ENCODE data around the gene URB1. TPM values are rescaled to one million over a fixed set of nuclear protein-coding genes. Genes with fewer than 3 reads are reported as not detected.
A peak's percentile ranks its signal among the peaks of the same experiment; 100 is the strongest.

Gene URB1
- total and polyA plus RNA-seq, 2 of the 8 experiments (the other 6 are each of a cell fraction or from before 2014, with no cell fraction given): 8.1 to 28.9 TPM

DNA sequence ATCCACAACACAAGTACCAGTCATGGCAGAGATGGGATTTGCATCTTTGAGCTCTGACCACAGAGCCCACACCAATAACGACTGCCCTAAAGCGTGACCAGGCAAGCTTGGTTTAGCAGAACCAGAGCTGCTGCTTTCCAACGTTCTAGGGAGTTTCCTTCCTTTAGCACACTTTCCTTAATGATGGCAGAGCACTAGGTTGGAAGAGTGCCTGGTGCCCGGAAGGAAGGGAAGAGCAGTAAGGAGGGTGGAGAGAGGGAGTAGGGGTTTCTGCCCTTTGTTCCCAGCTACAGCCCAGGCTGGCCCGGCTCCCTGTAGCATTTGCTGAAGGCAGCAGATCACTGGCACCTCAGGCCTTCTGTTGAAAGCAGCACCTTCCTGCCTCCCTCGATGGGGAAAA lies 13.6 kb upstream of the URB1 start:
- ChIA-PET POLR2A (ENCODE audit: partially characterized antibody) (interaction anchor here (0.9 kb wide), 1 partner anchor 16 kb away, joined by 3 read pairs; no protein-coding TSS in a partner anchor), CTCF (ENCODE audit: partially characterized antibody) (interaction anchor here (0.6 to 12.7 kb wide), 10 partner anchors 9 to 201 kb away, joined by 3 to 112 read pairs (median 4); no protein-coding TSS in a partner anchor)
- H2BK20ac ChIP-seq (ENCODE audit: low read length): no peak overlapping the region
- no peak overlapping the region for H3K23ac ChIP-seq (ENCODE audit: insufficient read length)
- H3K79me1 ChIP-seq (ENCODE audit: low read depth, low read length): no peaks in the 10 kb centered on the region
- H3K36me3 ChIP-seq (ENCODE audit: control insufficient read depth in 2 of 4, insufficient read depth in 4 of 4, low read length in 3 of 4): no peaks in the 10 kb centered on the region
- no peak for FAIRE-seq
- DNase-seq (ENCODE audit: low read depth in 1 of 2, low spot score in 2 of 2): no peak
- H2BK5ac ChIP-seq (ENCODE audit: low read depth, low read length): no peak overlapping the region
- H4K8ac ChIP-seq (ENCODE audit: extremely low read depth, insufficient read depth, low read length): no peak overlapping the region
- 0 out of 2 replicates have a peak overlapping the region, but pooled peaks have one; percentile 72 for H2BK15ac ChIP-seq (ENCODE audit: low read length)
- no peak overlapping the region for H4K5ac ChIP-seq (ENCODE audit: insufficient read length, low read depth, low read length)
- H2AFZ ChIP-seq (ENCODE audit: low read length): 0 out of 2 replicates have a peak overlapping the region, but pooled peaks have one; percentile 12
- H3K56ac ChIP-seq (replicated peaks; ENCODE audit: insufficient read length, low read depth, low read length): no peak overlapping the region
- H3K23me2 ChIP-seq (ENCODE audit: low read depth, low read length): no peaks in the 10 kb centered on the region; the same call in 1 of the 2 replicates
- H3K18ac ChIP-seq (ENCODE audit: extremely low read depth, low read length): no peak overlapping the region
- H3K4me3 ChIP-seq (ENCODE audit: extremely low read depth in 1 of 4, insufficient read depth in 2 of 4, low read depth in 3 of 4, low read length in 4 of 4): no peak overlapping the region
- 0 out of 2 replicates have a peak overlapping the region, but pooled peaks have one; percentile 63 for H2BK12ac ChIP-seq (ENCODE audit: low read depth, low read length)
- no peak overlapping the region for H3K14ac ChIP-seq (ENCODE audit: insufficient read length)
- H2AK5ac ChIP-seq (ENCODE audit: low read depth, low read length): no peak overlapping the region
- H4K91ac ChIP-seq (replicated peaks; ENCODE audit: insufficient read length, low read length): peak overlapping the region; percentile 46
- H3K27ac ChIP-seq (ENCODE audit: low read depth, low read length): no peak overlapping the region
- no peak overlapping the region for H2BK120ac ChIP-seq (replicated peaks; ENCODE audit: low read depth, low read length)
- H3K9ac ChIP-seq (replicated peaks in 1 of 4; ENCODE audit: extremely low read depth in 1 of 4, low read depth in 3 of 4, low read length in 3 of 4): no peak overlapping the region
- H3K79me2 ChIP-seq (ENCODE audit: control insufficient read depth in 1 of 2, insufficient read depth in 2 of 2, low read length in 2 of 2): no peaks in the 10 kb centered on the region
- no peak overlapping the region for H3K4ac ChIP-seq (replicated peaks; ENCODE audit: insufficient read length, low read depth, low read length)
- H3K27me3 ChIP-seq (replicated peaks in 1 of 4; ENCODE audit: control insufficient read depth in 3 of 4, extremely low read depth in 1 of 4, insufficient read depth in 3 of 4, low read length in 3 of 4): peaks cover 0 to 16% (median 12%) of the 10 kb centered on the region in 4 experiments; a peak in 6 of 7 replicates
- H3K4me2 ChIP-seq (ENCODE audit: insufficient read depth in 1 of 2, low read depth in 2 of 2, low read length in 2 of 2): no peak overlapping the region
- WGBS, 2 experiments (ENCODE audit: extremely low coverage in 1 of 2, insufficient coverage in 1 of 2, insufficient read length in 1 of 2, insufficient replicate concordance in 2 of 2, low coverage in 1 of 2, low lambda C conversion rate in 2 of 2, missing lambda C conversion rate in 1 of 2): 88% methylated on average over 6 of the region's 6 CpGs; no CpG with 5 or more reads in 1 of the 2 experiments
- H4K20me1 ChIP-seq (replicated peaks in 1 of 2; ENCODE audit: control insufficient read depth in 1 of 2, insufficient read depth in 2 of 2, low read length in 2 of 2): no peaks in the 10 kb centered on the region
- no peaks in the 10 kb centered on the region for H3K9me3 ChIP-seq (ENCODE audit: insufficient read depth in 2 of 2, low read depth in 1 of 2, low read length in 1 of 2)
- H3K4me1 ChIP-seq (replicated peaks in 1 of 4; ENCODE audit: control insufficient read depth in 3 of 4, insufficient read depth in 4 of 4, low read length in 3 of 4): peaks cover 0 to under 1% (median under 1%) of the 10 kb centered on the region in 4 experiments; a peak in 1 of 7 replicates
- TF ChIP-seq, protein P1, sequence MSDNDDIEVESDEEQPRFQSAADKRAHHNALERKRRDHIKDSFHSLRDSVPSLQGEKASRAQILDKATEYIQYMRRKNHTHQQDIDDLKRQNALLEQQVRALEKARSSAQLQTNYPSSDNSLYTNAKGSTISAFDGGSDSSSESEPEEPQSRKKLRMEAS (IDR thresholded peaks at IDR 0.05): no peak
- no peak for TF ChIP-seq ZNF274 (IDR thresholded peaks at IDR 0.05; ENCODE audit: borderline replicate concordance, extremely low read depth, low read length)
- TF ChIP-seq, protein P2, sequence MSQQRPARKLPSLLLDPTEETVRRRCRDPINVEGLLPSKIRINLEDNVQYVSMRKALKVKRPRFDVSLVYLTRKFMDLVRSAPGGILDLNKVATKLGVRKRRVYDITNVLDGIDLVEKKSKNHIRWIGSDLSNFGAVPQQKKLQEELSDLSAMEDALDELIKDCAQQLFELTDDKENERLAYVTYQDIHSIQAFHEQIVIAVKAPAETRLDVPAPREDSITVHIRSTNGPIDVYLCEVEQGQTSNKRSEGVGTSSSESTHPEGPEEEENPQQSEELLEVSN (IDR thresholded peaks at IDR 0.05): no peak
- no peak for TF ChIP-seq POLR2A (IDR thresholded peaks at IDR 0.05; ENCODE audit: control extremely low read depth in 1 of 2, low read depth in 2 of 2, low read length in 2 of 2)
- no peak for TF ChIP-seq TAF1 (IDR thresholded peaks at IDR 0.05; ENCODE audit: low read depth, low read length)
- TF ChIP-seq TEAD4 (IDR thresholded peaks at IDR 0.05; ENCODE audit: low read depth, low read length): no peak
- TF ChIP-seq POLR2AphosphoS5 (IDR thresholded peaks at IDR 0.05; ENCODE audit: low read depth, low read length): no peak
- TF ChIP-seq, protein P3, sequence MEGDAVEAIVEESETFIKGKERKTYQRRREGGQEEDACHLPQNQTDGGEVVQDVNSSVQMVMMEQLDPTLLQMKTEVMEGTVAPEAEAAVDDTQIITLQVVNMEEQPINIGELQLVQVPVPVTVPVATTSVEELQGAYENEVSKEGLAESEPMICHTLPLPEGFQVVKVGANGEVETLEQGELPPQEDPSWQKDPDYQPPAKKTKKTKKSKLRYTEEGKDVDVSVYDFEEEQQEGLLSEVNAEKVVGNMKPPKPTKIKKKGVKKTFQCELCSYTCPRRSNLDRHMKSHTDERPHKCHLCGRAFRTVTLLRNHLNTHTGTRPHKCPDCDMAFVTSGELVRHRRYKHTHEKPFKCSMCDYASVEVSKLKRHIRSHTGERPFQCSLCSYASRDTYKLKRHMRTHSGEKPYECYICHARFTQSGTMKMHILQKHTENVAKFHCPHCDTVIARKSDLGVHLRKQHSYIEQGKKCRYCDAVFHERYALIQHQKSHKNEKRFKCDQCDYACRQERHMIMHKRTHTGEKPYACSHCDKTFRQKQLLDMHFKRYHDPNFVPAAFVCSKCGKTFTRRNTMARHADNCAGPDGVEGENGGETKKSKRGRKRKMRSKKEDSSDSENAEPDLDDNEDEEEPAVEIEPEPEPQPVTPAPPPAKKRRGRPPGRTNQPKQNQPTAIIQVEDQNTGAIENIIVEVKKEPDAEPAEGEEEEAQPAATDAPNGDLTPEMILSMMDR (IDR thresholded peaks at IDR 0.05; ENCODE audit: control extremely low read depth in 1 of 3, insufficient read depth in 1 of 3, low read depth in 1 of 3, low read length in 3 of 3): no peak
- no peak for TF ChIP-seq SUZ12 (IDR thresholded peaks at IDR 0.05; ENCODE audit: low read length)
- no peak for TF ChIP-seq SRF (IDR thresholded peaks at IDR 0.05; ENCODE audit: low read depth, low read length)
